ENCODE measurements around the gene PRDM13. TPM values are rescaled to one million over a fixed set of nuclear protein-coding genes. Genes with fewer than 3 reads are reported as not detected.
"Not testable (repeated sequence)": the region's sequence is repeated elsewhere in the genome, so short reads cannot be mapped to it uniquely, and the experiment has no call there.

PRDM13 gene
- total RNA-seq, 1 donor from 2014 or later = not detected

DNA sequence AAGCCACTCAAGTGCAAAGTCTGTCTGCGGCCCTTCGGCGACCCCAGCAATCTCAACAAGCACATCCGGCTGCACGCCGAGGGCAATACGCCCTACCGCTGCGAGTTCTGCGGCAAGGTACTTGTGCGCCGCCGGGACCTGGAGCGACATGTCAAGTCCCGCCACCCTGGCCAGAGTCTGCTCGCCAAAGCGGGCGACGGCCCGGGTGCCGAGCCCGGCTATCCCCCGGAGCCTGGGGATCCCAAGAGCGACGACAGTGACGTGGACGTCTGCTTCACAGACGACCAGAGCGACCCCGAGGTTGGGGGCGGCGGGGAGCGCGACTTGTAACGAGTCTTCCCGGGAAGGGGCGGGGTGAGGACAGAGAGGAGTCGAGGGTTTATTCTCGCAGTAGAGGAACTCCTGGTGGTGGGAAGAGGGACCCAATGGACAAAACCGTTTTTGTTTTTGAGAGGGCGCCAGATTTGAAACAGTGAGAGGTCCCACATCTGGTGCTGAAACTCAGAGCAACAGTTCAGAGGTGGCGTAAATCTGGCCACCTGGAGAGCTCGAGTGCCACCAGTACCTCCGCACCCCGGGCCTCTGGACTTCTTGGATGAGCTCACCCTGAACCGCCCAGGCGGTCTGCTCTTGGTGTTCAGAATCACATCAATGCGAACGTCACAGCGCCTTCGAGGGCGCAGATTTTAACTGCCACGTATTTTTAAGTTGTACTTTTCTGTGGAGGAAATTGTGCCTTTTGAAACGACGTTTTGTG is 8.0 kb downstream of the PRDM13 start:
- intact Hi-C loops (cut with DNase I) = loop anchor here (10.0 kb wide), 1 partner anchor 850 kb away; the partner anchor contains the start of gene SIM1
- DNase-seq (ENCODE audit: low spot score) = no peak

DNA sequence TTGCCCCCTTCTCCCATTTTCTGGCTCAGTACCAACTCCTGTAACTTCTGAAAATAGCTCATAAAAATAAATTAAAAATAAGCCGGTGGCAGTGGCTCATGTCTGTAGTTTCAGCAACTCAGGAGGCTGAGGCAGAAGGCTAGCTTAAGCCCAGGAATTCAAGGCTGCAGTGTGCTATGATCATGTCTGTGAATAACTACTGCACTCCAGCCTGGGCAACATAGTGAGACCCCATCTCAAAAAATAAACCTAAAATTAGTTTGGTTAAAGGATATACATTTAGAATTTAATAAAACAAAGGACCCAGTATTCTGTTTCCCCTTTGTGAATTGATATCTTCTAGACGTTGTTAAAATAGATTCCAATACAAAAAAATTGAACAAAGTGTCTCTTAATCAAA is 10.5 kb downstream of the PRDM13 start:
- DNase-seq (ENCODE audit: low spot score) = no peak
- intact Hi-C loops (cut with DNase I) = loop anchor here (10.0 kb wide), 1 partner anchor 848 kb away; the partner anchor contains the start of gene SIM1

DNA sequence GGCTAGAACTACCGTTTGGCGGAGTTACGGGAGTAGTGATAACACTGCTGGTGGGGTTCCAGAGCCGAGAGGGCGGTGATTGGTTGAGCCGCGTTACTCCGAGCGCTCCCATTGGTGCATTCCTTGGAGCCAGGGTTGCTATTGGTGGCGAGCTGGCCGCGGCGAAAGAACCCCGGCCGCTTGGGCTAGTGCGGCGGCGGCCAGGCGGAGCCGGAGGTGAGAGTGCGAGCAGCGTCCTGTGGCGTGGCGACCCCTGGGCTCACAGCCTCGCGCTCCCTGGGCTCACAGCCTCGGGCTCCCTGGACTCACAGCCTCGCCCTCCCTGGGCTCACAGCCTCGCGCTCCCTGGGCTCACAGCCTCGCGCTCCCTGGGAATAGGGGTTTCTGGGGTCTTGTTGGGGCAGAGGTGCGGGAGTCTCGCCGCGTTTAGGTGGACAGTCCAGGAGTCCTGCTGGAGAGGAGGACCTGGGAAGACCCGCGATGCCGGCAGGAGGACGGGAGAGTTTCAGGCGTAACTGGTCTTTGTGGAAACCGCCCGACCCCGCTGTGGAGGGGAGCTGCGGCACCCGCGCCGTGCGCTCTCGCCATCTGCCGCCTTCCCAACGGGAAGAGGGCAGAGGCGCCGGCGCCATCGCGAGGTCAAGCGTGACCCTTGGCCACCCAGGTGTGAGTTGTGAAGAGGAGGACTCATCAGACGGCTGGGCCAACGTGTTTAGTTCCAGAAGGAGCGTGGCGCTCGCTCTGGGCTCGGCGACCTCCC is 12.2 kb downstream of the PRDM13 start:
- intact Hi-C loops (cut with DNase I) = loop anchor here (10.0 kb wide), 1 partner anchor 846 kb away; the partner anchor contains the start of gene SIM1

DNA sequence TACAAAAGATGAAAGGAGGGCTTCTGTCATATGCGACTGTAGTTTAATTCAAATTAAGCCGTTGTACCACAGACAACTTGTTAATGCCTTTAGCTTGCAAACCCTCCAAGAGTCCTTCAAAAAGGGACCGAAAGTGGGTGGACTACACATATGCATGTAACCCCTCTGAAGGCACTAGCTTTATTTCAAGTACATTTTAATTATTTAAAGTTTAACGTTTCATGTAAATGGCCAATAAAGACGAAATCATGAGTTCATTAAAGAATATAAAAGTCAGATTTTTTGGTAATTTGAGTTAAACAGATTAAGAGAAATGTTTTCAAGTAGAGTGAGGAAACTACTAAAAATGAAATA is 12.8 kb downstream of the PRDM13 start:
- DNase-seq (ENCODE audit: low spot score) = no peak
- intact Hi-C loops (cut with DNase I) = loop anchor here (10.0 kb wide), 1 partner anchor 845 kb away; the partner anchor contains the start of gene SIM1

More for the DNA sequence above, 12.2 kb downstream of the PRDM13 start:
- DNase-seq (ENCODE audit: low spot score) = no peak

DNA sequence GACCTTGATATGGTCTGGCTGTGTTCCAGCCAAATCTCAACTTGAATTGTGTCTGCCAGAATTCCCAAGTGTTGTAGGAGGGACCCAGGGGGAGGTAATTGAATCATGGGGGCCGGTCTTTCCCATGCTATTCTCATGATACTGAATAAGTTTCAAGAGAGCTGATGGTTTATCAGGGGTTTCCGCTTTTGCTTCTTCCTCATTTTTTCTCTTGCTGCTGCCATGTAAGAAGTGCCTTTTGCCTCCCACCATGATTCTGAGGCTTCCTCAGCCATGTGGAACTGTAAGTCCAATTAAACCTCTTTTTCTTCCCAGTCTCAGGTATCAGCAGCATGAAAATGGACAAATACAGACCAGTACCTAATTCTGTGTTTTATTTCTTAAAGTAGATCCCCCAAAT is 15.4 kb downstream of the PRDM13 start:
- intact Hi-C loops (cut with DNase I); DNase-seq (ENCODE audit: low spot score): not testable (repeated sequence)

DNA sequence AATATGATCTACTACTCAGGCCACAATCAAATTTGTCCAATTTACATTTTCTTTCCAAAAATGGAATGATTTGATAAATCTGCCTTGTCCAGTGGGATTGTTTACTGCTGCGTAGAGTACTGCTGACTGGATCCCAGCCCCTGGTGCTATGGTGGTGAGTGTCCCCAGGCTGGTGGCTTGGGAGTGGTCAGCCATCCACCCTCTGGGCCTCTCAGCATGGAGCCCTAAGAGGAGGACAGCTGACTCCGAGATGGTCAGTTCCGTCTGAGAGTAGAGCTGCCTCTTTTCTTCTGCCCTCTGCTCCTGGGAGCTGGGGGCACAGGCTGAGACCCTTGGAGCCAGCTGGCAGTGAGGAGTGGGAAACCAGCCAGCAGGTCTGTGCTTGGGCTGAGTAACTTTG is 22.7 kb downstream of the PRDM13 start:
- DNase-seq (ENCODE audit: low spot score) = no peak
- intact Hi-C loops (cut with DNase I) = no loop called here

DNA sequence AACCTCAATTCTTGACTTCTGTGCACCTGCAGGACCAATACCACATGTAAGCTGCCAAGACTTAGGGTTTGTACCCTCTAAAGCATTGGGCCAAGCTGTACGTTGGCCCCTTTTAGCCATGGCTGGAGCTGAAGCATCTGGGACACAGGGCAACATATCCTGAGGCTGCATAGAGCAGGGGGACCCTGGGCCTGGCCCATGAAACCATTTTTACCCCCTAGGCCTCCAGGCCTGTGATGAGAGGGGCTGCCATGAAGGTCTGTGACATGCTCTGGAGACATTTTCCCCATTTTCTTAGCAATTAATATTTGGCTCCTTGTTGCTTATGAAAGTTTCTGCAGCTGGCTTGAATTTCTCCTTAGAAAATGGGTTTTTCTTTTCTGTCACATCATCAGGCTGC is 31.0 kb downstream of the PRDM13 start:
- intact Hi-C loops (cut with DNase I) = no loop called here
- DNase-seq (ENCODE audit: low spot score) = no peak

DNA sequence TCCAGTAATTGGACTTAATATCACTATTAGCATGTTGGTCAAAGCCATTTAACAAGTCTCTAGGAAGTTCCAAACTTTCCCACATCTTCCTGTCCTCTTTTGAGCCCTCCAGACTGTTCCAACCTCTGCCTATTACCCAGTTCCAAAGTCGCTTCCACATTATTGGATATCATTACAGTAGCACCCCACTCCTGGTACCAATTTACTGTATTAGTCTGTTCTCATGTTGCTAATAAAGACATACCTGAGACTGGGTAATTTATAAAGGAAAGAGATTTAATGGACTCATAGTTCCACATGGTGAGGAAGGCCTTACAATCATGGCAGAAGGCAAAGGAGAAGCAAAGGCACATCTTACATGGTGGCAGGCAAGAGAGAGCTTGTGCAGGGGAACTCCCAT is 31.7 kb downstream of the PRDM13 start:
- intact Hi-C loops (cut with DNase I); DNase-seq (ENCODE audit: low spot score): not testable (repeated sequence)

DNA sequence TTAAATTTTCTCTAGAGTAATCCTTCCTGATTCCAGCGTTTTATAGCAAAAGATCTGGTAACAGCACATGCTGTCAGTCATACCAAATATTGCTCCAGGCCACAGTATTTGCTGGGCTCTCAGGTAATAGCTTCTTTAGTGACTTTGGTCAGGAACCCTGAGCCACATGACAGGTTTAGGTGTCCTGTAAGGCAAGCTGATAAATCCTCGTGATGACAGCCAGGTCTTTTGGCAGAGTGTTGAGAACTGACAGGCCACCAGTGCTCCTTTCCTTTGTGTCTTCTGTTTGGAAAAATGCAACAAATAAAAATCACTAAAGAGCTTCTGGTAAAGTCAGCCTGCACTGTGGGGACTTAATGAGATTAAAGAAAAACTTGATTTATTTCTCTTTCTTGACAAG is 34.6 kb downstream of the PRDM13 start:
- DNase-seq (ENCODE audit: low spot score) = no peak
- intact Hi-C loops (cut with DNase I) = no loop called here

DNA sequence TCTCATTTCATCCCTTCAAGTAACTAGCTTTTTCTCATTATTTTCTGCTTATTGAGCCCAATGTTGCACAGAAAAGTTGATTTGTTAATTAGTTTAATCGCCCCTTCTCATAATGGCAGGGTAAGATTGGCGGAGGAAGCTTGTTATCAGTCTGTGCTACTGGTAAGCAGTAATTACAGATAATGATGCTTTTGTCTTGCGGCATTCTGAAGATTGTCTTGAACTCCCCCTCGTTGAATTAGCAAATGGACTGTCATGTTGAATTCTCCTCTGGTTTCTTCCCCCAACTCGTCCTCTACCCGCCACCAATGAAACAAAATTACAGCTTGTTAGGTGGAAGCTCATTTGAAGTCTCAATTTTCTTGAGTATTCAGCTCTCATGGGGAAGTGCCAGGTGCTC is 39.4 kb downstream of the PRDM13 start:
- intact Hi-C loops (cut with DNase I) = no loop called here
- no peak for DNase-seq (ENCODE audit: low spot score)

DNA sequence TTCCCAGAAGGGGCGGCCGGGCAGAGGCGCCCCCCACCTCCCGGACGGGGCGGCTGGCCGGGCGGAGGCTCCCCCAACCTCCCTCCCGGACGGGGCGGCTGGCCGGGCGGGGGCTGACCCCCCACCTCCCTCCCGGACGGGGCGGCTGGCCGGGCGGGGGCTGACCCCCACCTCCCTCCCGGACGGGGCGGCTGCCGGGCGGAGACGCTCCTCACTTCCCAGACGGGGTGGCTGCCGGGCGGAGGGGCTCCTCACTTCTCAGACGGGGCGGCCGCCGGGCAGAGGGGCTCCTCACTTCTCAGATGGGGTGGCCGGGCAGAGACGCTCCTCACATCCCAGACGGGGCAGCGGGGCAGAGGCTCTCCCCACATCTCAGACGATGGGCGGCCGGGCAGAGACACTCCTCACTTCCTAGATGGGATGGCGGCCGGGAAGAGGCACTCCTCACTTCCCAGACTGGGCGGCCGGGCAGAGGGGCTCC is 43.5 kb downstream of the PRDM13 start:
- DNase-seq (ENCODE audit: low spot score); intact Hi-C loops (cut with DNase I): not testable (repeated sequence)

DNA sequence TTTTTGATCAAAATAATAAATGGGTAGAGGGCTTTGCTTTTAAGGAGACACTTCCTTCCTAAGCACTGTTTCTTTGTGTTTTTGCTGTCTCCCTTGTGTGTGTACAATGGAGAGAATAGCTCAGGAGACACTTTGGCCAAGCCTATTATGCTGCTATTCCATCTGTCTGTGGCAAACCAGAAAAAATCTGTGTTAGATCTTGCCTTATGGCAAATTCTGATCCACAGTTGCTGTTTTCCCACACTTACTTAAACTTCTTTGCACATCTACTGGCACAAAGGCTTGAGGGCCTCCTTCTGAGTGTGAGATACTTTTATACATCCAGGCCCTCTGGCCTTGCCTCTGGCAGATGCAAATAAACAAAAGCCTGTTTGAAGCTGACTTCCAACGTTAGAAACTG is 53.6 kb downstream of the PRDM13 start:
- no peak for DNase-seq (ENCODE audit: low spot score)
- intact Hi-C loops (cut with DNase I) = no loop called here

DNA sequence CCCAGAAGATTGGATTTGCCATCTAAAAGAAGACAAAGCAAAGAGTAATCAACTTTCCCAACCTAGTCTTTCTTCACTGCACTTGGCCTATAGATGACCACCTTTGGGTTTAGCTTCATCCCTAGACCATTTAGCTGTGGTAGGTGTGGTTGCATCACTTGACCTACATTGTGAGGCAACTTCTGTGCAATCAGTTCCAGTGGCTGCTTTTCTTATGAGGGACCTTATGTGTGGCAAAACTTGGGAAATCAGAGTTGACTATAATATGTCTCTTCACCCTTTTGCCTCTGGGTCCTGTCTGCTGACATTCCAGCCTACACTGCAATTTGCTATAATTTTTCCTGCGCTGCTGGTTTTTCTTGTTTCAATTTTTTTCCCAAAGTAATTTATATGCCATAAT is 55.2 kb downstream of the PRDM13 start:
- intact Hi-C loops (cut with DNase I) = no loop called here
- DNase-seq (ENCODE audit: low spot score) = no peak

DNA sequence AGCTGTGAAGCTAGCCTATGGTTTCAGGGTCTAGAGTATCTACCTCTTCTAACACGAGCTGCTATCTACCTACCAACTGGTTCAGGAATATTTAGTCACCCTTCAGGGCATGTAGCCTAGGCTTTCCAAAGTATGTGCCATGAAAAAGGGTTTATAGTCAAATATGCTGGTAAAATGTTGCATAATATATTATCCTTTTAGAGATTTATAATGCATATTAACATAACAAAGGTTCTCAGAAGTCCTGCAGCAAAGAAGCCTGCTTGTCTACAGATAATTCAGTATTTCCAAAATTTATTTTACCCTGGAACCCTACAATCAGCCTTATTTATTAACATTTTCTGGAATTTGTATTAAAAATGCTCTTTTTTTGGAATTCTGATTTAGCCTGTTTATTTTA is 56.0 kb downstream of the PRDM13 start:
- intact Hi-C loops (cut with DNase I) = no loop called here
- no peak for DNase-seq (ENCODE audit: low spot score)

Other genes with a start within 250 kb of the PRDM13 start
- 20.7 TPM for gene COQ3, start 212.6 kb upstream of the PRDM13 start, total RNA-seq
- 63.7 TPM for gene PNISR, start 181.5 kb upstream of the PRDM13 start, total RNA-seq
- 11.7 TPM for gene USP45, start 91.4 kb upstream of the PRDM13 start, total RNA-seq
- gene CCNC, start 38.2 kb upstream of the PRDM13 start, total RNA-seq = 26.5 TPM